ENCODE data around the gene MISP. TPM values are rescaled to one million over a fixed set of nuclear protein-coding genes. Genes with fewer than 3 reads are reported as not detected.

MISP gene
- total and polyA plus RNA-seq, 2 of the 4 experiments (the other 2 are of a cell fraction), result not detected

GRCh38 chr19:757811-758668 is 7.1 kb downstream of the MISP start (continued):
- TF ChIP-seq CTCF (conservative IDR thresholded peaks at IDR 0.05; ENCODE audit: low read depth, low read length) (no peak), NFE2L2 (IDR thresholded peaks at IDR 0.05; ENCODE audit: low read depth, low read length) (no peak), ELK1 (IDR thresholded peaks at IDR 0.05; ENCODE audit: borderline replicate concordance, low read depth, low read length) (no peak), CHD1 (IDR thresholded peaks at IDR 0.05; ENCODE audit: low read depth, low read length) (no peak), MXI1 (IDR thresholded peaks at IDR 0.05; ENCODE audit: borderline replicate concordance, low read depth, low read length) (no peak), RCOR1 (IDR thresholded peaks at IDR 0.05; ENCODE audit: insufficient replicate concordance, low read length) (no peak)
